OCI-LY3 (cell line): Measurements from ENCODE around the gene VNN1.

Experiments used
- EZH2phosphoT487 ChIP-seq: fragments of 200-600 bp; shearing (Covaris generic); IDR thresholded peaks from 2 replicates; pipeline ENCODE4 v1.6.1; 2018; ENCODE audit warnings: antibody characterized with exemption, mixed run types, low read depth
- TF ChIP-seq, protein P1 (sequence below): fragments of 200-600, 300-600 bp; sonication (generic); IDR thresholded peaks from 2 replicates; pipeline ENCODE4 v1.5.1; 2014; ENCODE audit warnings: antibody characterized with exemption, low read length, low read depth

DNA sequence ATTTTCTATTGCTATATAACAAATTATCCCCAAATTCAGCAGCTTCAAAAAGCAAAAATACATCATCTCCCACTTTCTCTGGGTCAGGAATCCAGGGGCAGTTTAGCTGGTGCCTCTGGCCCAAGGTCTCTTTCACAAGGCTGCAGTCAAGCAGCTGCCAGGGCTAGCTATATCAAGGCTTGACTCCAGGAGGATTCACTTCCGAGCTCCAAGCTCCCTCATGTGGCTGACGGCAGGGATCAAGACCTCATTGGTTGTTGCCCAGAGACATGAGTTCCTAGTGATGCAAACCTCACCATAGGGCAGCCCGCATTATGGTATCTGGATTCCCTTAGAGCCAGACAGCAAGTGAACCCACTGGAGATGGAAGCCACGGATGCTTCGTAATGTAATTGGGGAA, 1.3 kb upstream of the VNN1 start:
- TF ChIP-seq, protein P1, sequence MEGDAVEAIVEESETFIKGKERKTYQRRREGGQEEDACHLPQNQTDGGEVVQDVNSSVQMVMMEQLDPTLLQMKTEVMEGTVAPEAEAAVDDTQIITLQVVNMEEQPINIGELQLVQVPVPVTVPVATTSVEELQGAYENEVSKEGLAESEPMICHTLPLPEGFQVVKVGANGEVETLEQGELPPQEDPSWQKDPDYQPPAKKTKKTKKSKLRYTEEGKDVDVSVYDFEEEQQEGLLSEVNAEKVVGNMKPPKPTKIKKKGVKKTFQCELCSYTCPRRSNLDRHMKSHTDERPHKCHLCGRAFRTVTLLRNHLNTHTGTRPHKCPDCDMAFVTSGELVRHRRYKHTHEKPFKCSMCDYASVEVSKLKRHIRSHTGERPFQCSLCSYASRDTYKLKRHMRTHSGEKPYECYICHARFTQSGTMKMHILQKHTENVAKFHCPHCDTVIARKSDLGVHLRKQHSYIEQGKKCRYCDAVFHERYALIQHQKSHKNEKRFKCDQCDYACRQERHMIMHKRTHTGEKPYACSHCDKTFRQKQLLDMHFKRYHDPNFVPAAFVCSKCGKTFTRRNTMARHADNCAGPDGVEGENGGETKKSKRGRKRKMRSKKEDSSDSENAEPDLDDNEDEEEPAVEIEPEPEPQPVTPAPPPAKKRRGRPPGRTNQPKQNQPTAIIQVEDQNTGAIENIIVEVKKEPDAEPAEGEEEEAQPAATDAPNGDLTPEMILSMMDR = no peak
- no peak for TF ChIP-seq EZH2phosphoT487
